ENCODE measurements around the gene MRPL22.
"Not testable (repeated sequence)": the region's sequence is repeated elsewhere in the genome, so short reads cannot be mapped to it uniquely, and the experiment has no call there.

Gene MRPL22

GRCh38 chr5:154943527-154943926 is 2.7 kb downstream of the MRPL22 start:
- no peak for DNase-seq

GRCh38 chr5:154944716-154945115 is 3.8 kb downstream of the MRPL22 start:
- DNase-seq = no peak

- peak; percentile 6 for DNase-seq
Measured at GRCh38 chr5:154945695-154946301, 4.9 kb downstream of the MRPL22 start.

- DNase-seq = no peak
Measured at GRCh38 chr5:154947778-154948177, 6.9 kb downstream of the MRPL22 start.

- DNase-seq = no peak
Measured at GRCh38 chr5:154948313-154948712, 7.4 kb downstream of the MRPL22 start.

GRCh38 chr5:154949781-154950180 is 8.9 kb downstream of the MRPL22 start:
- no peak for DNase-seq

- no peak for DNase-seq
Measured at GRCh38 chr5:154956712-154957111, 15.8 kb downstream of the MRPL22 start.

- no peak for DNase-seq
Measured at GRCh38 chr5:154962494-154962893, 21.6 kb downstream of the MRPL22 start.

- no peak for DNase-seq
Measured at GRCh38 chr5:154966081-154966841, 25.4 kb downstream of the MRPL22 start.

GRCh38 chr5:154966874-154967273 is 26.0 kb downstream of the MRPL22 start:
- no peak for DNase-seq

GRCh38 chr5:154967421-154968024 is 26.6 kb downstream of the MRPL22 start:
- peak; percentile 34 for DNase-seq

- no peak for DNase-seq
Measured at GRCh38 chr5:154968953-154969352, 28.1 kb downstream of the MRPL22 start.

- DNase-seq = no peak
Measured at GRCh38 chr5:154970759-154971158, 29.9 kb downstream of the MRPL22 start.

GRCh38 chr5:154971501-154971900 is 30.6 kb downstream of the MRPL22 start:
- no peak for DNase-seq

- peak; percentile 26 for DNase-seq
Measured at GRCh38 chr5:154972476-154973080, 31.7 kb downstream of the MRPL22 start.

GRCh38 chr5:154976082-154976481 is 35.2 kb downstream of the MRPL22 start:
- DNase-seq = not testable (repeated sequence)

GRCh38 chr5:154977409-154977808 is 36.5 kb downstream of the MRPL22 start:
- no peak for DNase-seq

GRCh38 chr5:154978294-154978693 is 37.4 kb downstream of the MRPL22 start:
- not testable (repeated sequence) for DNase-seq

GRCh38 chr5:154984946-154985516 is 44.2 kb downstream of the MRPL22 start:
- DNase-seq = no peak

GRCh38 chr5:154986151-154986550 is 45.3 kb downstream of the MRPL22 start:
- no peak for DNase-seq

- no peak for DNase-seq
Measured at GRCh38 chr5:154989626-154990025, 48.8 kb downstream of the MRPL22 start.

GRCh38 chr5:154993461-154993860 is 52.6 kb downstream of the MRPL22 start:
- no peak for DNase-seq

GRCh38 chr5:154995679-154996078 is 54.8 kb downstream of the MRPL22 start:
- DNase-seq = no peak

Data from NCI-H1694 treated with DMSO at 0.1 percent for 48 hours (cell line).